ENCODE measurements around the gene GATA1.
"Not testable (repeated sequence)": the region's sequence is repeated elsewhere in the genome, so short reads cannot be mapped to it uniquely, and the experiment has no call there.

Gene GATA1

GRCh38 chrX:48815266-48815665, 28.9 kb downstream of the GATA1 start:
- no peak for DNase-seq (ENCODE audit: low spot score)

GRCh38 chrX:48816014-48816810, 29.8 kb downstream of the GATA1 start:
- no peak for DNase-seq (ENCODE audit: low spot score)

- no peak for DNase-seq (ENCODE audit: low spot score)
Measured at GRCh38 chrX:48818098-48818497, 31.7 kb downstream of the GATA1 start.

- DNase-seq (ENCODE audit: low spot score), result no peak
Measured at GRCh38 chrX:48818866-48819265, 32.5 kb downstream of the GATA1 start.

- DNase-seq (ENCODE audit: low spot score), result not testable (repeated sequence)
Measured at GRCh38 chrX:48819394-48819793, 33.0 kb downstream of the GATA1 start.

- DNase-seq (ENCODE audit: low spot score), result no peak
Measured at GRCh38 chrX:48823053-48823452, 36.7 kb downstream of the GATA1 start.

- no peak for DNase-seq (ENCODE audit: low spot score)
Measured at GRCh38 chrX:48824066-48824465, 37.7 kb downstream of the GATA1 start.

- DNase-seq (ENCODE audit: low spot score), result no peak
Measured at GRCh38 chrX:48826135-48826875, 39.9 kb downstream of the GATA1 start, which contains the start of gene ERAS. TSS of gene ERAS (plus strand) at chrX:48826513. CDS start at chrX:48829124, 2,611 bp downstream.

- no peak for DNase-seq (ENCODE audit: low spot score)
Measured at GRCh38 chrX:48826876-48827653, 40.7 kb downstream of the GATA1 start.

- DNase-seq (ENCODE audit: low spot score), result no peak
Measured at GRCh38 chrX:48827654-48827968, 41.2 kb downstream of the GATA1 start.

GRCh38 chrX:48829016-48829735, 42.8 kb downstream of the GATA1 start:
- no peak for DNase-seq (ENCODE audit: low spot score)

- no peak for DNase-seq (ENCODE audit: low spot score)
Measured at GRCh38 chrX:48831136-48831908, 44.9 kb downstream of the GATA1 start.

- DNase-seq (ENCODE audit: low spot score), result no peak
Measured at GRCh38 chrX:48831909-48832291, 45.5 kb downstream of the GATA1 start.

- DNase-seq (ENCODE audit: low spot score), result no peak
Measured at GRCh38 chrX:48833542-48834138, 47.2 kb downstream of the GATA1 start.

- no peak for DNase-seq (ENCODE audit: low spot score)
Measured at GRCh38 chrX:48834383-48834709, 48.0 kb downstream of the GATA1 start.

GRCh38 chrX:48835524-48836329, 49.3 kb downstream of the GATA1 start, which contains the start of gene PCSK1N:
TSS of gene PCSK1N (minus strand) at chrX:48835610. CDS start at chrX:48835532, 78 bp downstream.
- peak; percentile 24 for DNase-seq (ENCODE audit: low spot score)

- no peak for DNase-seq (ENCODE audit: low spot score)
Measured at GRCh38 chrX:48839686-48840085, 53.3 kb downstream of the GATA1 start.
